B cell (primary cell): ENCODE results near the gene CEACAM16. TPM values are rescaled to one million over a fixed set of nuclear protein-coding genes. Genes with fewer than 3 reads are reported as not detected.

Experiments used
- ATAC-seq: fragments of 200-7000 bp; cut with Tn5 transposase; one replicate; pipeline ENCODE4 v1.10.0; 2021; ENCODE audit warnings: low read depth, mild to moderate bottlenecking, moderate number of reproducible peaks, moderate library complexity
- CTCF ChIA-PET: fragments of 350-600 bp; sonication (Branson Sonifier 250); formaldehyde crosslinking; loops from one replicate; lab custom pipeline; 2021; ENCODE audit warnings: antibody characterized with exemption, inconsistent platforms; lab: Charles Lee
- POLR2A ChIA-PET: fragments of 350-600 bp; sonication (Branson Sonifier 250); formaldehyde crosslinking; loops from one replicate; lab custom pipeline; 2021; ENCODE audit warnings: antibody characterized with exemption; lab: Charles Lee
- DNase-seq: peaks from one replicate; pipeline ENCODE4 v3.0.0; 2013
- H2AFZ ChIP-seq: 2 replicates; pipeline ENCODE4 v1.6.1; 2012; ENCODE audit warnings: mild to moderate bottlenecking, low read depth, low read length; ENCODE audit not compliant: insufficient read depth, poor library complexity, severe bottlenecking
- H3K27ac ChIP-seq, 2 donors: 1 replicate in 1 of 2; 2 replicates in 1 of 2; pipeline ENCODE4 v1.5.1; 2012 to 2013; ENCODE audit warnings: low read length in 2 of 2, mild to moderate bottlenecking in 2 of 2, moderate library complexity in 1 of 2
- H3K27me3 ChIP-seq, 4 experiments: fragments of 200-600 bp in 1 of 4; sonication (generic) in 1 of 4; replicated peaks in 1 of 4; 1 replicate in 2 of 4; 2 replicates in 2 of 4; pipeline versions ENCODE4 v1.6.1 to v1.7.0; 2013 to 2016; ENCODE audit warnings: low read length in 3 of 4, mild to moderate bottlenecking in 2 of 4, mixed read lengths in 1 of 4, moderate library complexity in 1 of 4; ENCODE audit not compliant: insufficient read depth in 4 of 4, control insufficient read depth in 3 of 4; ENCODE audit errors: control extremely low read depth in 1 of 4
- H3K36me3 ChIP-seq, 2 experiments: replicated peaks in 1 of 2; 1 replicate in 1 of 2; 2 replicates in 1 of 2; pipeline versions ENCODE4 v1.6.1 to v1.7.1; 2013; ENCODE audit warnings: low read length in 1 of 2; ENCODE audit not compliant: insufficient read depth in 2 of 2, control insufficient read depth in 1 of 2; ENCODE audit errors: control extremely low read depth in 1 of 2, extremely low read depth in 1 of 2
- H3K4me1 ChIP-seq, 2 donors: fragments of 200-600 bp in 1 of 2; sonication (generic) in 1 of 2; 1 replicate in 1 of 2; 2 replicates in 1 of 2; pipeline versions ENCODE4 v1.5.1 to v1.6.1; 2013 to 2017; ENCODE audit warnings: low read length in 2 of 2; ENCODE audit not compliant: control insufficient read depth in 2 of 2, insufficient read depth in 2 of 2
- H3K4me2 ChIP-seq: replicated peaks from 2 replicates; pipeline ENCODE3; 2012; ENCODE audit warnings: mild to moderate bottlenecking, low read depth, low read length; ENCODE audit not compliant: poor library complexity, severe bottlenecking
- H3K4me3 ChIP-seq, 5 experiments: fragments of 200-600 bp in 1 of 5; sonication (generic) in 1 of 5; 1 replicate in 3 of 5; 2 replicates in 2 of 5; pipeline versions ENCODE4 v1.5.1 to v1.7.0; 2011 to 2016; ENCODE audit warnings: low read length in 4 of 5, mild to moderate bottlenecking in 4 of 5, low read depth in 2 of 5, control low read depth in 1 of 5, moderate library complexity in 1 of 5; ENCODE audit not compliant: insufficient read depth in 1 of 5; ENCODE audit errors: control extremely low read depth in 1 of 5, extremely low read depth in 1 of 5
- H3K79me2 ChIP-seq: fragments of 200-600 bp; sonication (generic); one replicate; pipeline ENCODE4 v1.6.0; 2016; ENCODE audit warnings: low read length; ENCODE audit not compliant: control insufficient read depth, insufficient read depth
- H3K9ac ChIP-seq: fragments of 200-600 bp; sonication (generic); 2 replicates; pipeline ENCODE4 v1.6.1; 2017; ENCODE audit warnings: mild to moderate bottlenecking, low read length, moderate library complexity
- H3K9me3 ChIP-seq, 3 donors: one replicate each; pipeline versions ENCODE4 v1.6.1 to v1.7.1; 2013; ENCODE audit warnings: low read length in 2 of 3; ENCODE audit not compliant: control insufficient read depth in 2 of 3, insufficient read depth in 1 of 3; ENCODE audit errors: control extremely low read depth in 1 of 3
- H4K20me1 ChIP-seq: 2 replicates; pipeline ENCODE4 v1.6.0; 2012; ENCODE audit warnings: mild to moderate bottlenecking, low read length; ENCODE audit not compliant: insufficient read depth, control insufficient read depth, poor library complexity, severe bottlenecking
- H3K27ac Mint-ChIP-seq: one replicate; pipeline ENCODE4 v1.8.0; 2021; ENCODE audit warnings: mixed read lengths
- H3K27me3 Mint-ChIP-seq: one replicate; pipeline ENCODE4 v1.8.0; 2021; ENCODE audit warnings: mixed read lengths
- H3K4me1 Mint-ChIP-seq: one replicate; pipeline ENCODE4 v1.8.0; 2021; ENCODE audit warnings: mixed read lengths
- H3K4me3 Mint-ChIP-seq: one replicate; pipeline ENCODE4 v1.8.0; 2021; ENCODE audit warnings: mixed read lengths
- H3K9me3 Mint-ChIP-seq: one replicate; pipeline ENCODE4 v1.8.0; 2022; ENCODE audit warnings: mixed read lengths; ENCODE audit not compliant: insufficient read depth
- EZH2 ChIP-seq: IDR thresholded peaks from 2 replicates; pipeline ENCODE4 v1.6.1; 2012; ENCODE audit warnings: borderline replicate concordance, low read depth, mild to moderate bottlenecking, moderate library complexity, low read length; ENCODE audit not compliant: insufficient read depth, poor library complexity, severe bottlenecking
- WGBS: methylation state at CpG from one replicate; pipeline ENCODE4 v1.1.5; 2013; ENCODE audit warnings: missing lambda C conversion rate; ENCODE audit not compliant: insufficient coverage; 5-methylcytosine and 5-hydroxymethylcytosine counted together
- intact Hi-C: fragments of 100-400 bp; cut with micrococcal nuclease; formaldehyde crosslinking; loops from one replicate; pipeline ENCODE4 v1.10.0; 2022
- polyA plus RNA-seq: library from polyadenylated mRNA; depleted of rRNA; stranded (reverse); fragments of >200 nt; gene quantifications from 2 replicates; pipeline ENCODE4 v1.2.3, GENCODE V29; 2012
- total RNA-seq, 2 donors: library from RNA; stranded (reverse); fragments of 120-200 nt in 1 of 2; gene quantifications; 1 replicate in 1 of 2; 2 replicates in 1 of 2; pipeline versions ENCODE4 v1.2.3 to v1.2.4, GENCODE V29; 2013 to 2022
- TF ChIP-seq, protein P1 (sequence below): fragments of 200-600 bp; IDR thresholded peaks from one replicate; pipeline ENCODE4 v1.8.0; 2022; ENCODE audit warnings: antibody characterized with exemption, mild to moderate bottlenecking

Gene CEACAM16
- total and polyA plus RNA-seq, 2 donors (not counting 1 experiment from before 2014, with no cell fraction given) = not detected

DNA sequence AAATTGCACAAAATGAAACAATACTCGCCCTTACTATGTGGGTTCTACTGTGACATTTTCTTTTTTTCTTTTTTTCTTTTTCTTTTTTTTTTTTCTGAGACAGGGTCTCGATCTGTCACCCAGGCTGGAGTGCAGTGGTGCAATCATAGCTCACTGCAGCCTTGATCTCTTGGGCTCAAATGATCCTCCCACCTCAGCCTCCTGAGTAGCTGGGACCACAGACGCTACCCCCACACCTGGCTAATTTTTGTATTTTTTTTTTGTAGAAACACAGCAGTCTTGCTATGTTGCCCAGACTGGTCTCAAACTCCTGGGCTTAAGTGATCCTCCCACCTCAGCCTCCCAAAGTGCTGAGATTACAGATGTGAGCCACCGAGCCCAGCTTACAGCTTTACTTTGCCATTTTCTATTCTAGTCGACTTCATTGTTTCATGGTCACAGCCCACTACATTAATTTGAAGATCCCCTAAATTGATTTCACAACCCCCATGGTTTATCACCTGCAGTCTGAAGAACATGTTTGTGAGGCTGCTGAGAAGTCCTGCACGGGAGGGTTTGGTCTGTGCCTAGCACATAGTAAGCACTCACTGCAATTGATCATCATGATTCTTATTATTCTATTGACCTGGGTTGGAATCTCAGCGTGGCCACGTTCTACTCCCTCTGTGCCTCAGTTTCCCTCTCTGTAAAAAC, 53.3 kb downstream of the CEACAM16 start:
- peaks cover 8% of the 10 kb centered on the region for H3K79me2 ChIP-seq
- H3K4me3 ChIP-seq = peak overlapping the region in 2 of 5 experiments; percentile 30 to 44
- WGBS = 29% methylated on average over 1 of the region's 8 CpGs
- TF ChIP-seq, protein P1, sequence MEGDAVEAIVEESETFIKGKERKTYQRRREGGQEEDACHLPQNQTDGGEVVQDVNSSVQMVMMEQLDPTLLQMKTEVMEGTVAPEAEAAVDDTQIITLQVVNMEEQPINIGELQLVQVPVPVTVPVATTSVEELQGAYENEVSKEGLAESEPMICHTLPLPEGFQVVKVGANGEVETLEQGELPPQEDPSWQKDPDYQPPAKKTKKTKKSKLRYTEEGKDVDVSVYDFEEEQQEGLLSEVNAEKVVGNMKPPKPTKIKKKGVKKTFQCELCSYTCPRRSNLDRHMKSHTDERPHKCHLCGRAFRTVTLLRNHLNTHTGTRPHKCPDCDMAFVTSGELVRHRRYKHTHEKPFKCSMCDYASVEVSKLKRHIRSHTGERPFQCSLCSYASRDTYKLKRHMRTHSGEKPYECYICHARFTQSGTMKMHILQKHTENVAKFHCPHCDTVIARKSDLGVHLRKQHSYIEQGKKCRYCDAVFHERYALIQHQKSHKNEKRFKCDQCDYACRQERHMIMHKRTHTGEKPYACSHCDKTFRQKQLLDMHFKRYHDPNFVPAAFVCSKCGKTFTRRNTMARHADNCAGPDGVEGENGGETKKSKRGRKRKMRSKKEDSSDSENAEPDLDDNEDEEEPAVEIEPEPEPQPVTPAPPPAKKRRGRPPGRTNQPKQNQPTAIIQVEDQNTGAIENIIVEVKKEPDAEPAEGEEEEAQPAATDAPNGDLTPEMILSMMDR = no peak
- no peak for TF ChIP-seq EZH2
- no peaks in the 10 kb centered on the region for H4K20me1 ChIP-seq
- H3K27me3 ChIP-seq = no peaks in the 10 kb centered on the region
- intact Hi-C loops = loop anchor here (5.0 kb wide), 2 partner anchors 250 to 325 kb away; partner anchors contain the start of genes GEMIN7, RELB and ZNF296
- Mint-ChIP-seq H3K27me3 (no peaks in the 10 kb centered on the region), H3K4me1 (peaks cover 62% of the 10 kb centered on the region), H3K4me3 (peak overlapping the region; percentile 97), H3K27ac (peak overlapping the region; percentile 98), H3K9me3 (no peaks in the 10 kb centered on the region)
- H3K9ac ChIP-seq = peak overlapping the region; percentile 92
- H3K9me3 ChIP-seq = no peaks in the 10 kb centered on the region
- H3K4me1 ChIP-seq = peaks cover 60 to 76% of the 10 kb centered on the region in 2 donors
- H2AFZ ChIP-seq = no peak overlapping the region
- H3K36me3 ChIP-seq = peaks cover 2 to 15% of the 10 kb centered on the region in 2 experiments
- ATAC-seq (no peak), DNase-seq (peak; percentile 47)
- peak overlapping the region; percentile 92 for H3K27ac ChIP-seq
- peak overlapping the region; percentile 97 for H3K4me2 ChIP-seq
- POLR2A ChIA-PET = interaction anchor here (0.5 to 6.2 kb wide), 7 partner anchors 10 to 1289 kb away, joined by 3 to 65 read pairs (median 6); no protein-coding TSS in a partner anchor
- CTCF ChIA-PET = interaction anchor here (0.7 to 6.2 kb wide), 9 partner anchors 13 to 287 kb away, joined by 3 to 84 read pairs (median 7); no protein-coding TSS in a partner anchor
